ENCODE measurements around the gene RABGAP1L.
A peak's percentile ranks its signal among the peaks of the same experiment; 100 is the strongest.

The RABGAP1L gene

DNA sequence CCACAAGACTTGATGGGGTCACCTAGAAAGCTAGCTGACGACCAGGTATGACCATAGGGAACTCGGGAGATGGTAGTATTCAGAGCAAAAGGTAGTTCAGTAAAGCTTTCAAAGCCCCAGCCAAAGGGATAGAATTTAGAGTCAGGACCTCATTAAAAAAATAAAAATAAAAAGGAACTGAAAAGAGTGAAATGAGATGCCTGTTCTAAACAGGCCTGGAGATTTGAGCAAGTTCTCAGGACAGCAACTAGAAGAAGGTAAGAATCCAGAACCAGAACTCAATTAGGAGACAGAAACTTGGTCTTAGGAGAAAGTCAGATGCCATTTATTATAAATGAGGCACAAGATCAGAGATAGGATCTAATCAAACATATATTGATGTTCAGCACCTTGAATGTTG is 575.0 kb downstream of the RABGAP1L start:
- DNase-seq: no peak
- in situ Hi-C loops (cut with HindIII; ENCODE audit: low pct_ligation_motif_present, low pct_unique_long_range_greater_than_20kb, low sequenced_read_pairs): loop anchor here (25.0 kb wide), 1 partner anchor 472 kb away; no protein-coding TSS in a partner anchor

GRCh38 chr1:174736831-174737230 is 577.5 kb downstream of the RABGAP1L start:
- no peak for DNase-seq
- in situ Hi-C loops (cut with HindIII; ENCODE audit: low pct_ligation_motif_present, low pct_unique_long_range_greater_than_20kb, low sequenced_read_pairs): loop anchor here (25.0 kb wide), 1 partner anchor 475 kb away; no protein-coding TSS in a partner anchor

DNA sequence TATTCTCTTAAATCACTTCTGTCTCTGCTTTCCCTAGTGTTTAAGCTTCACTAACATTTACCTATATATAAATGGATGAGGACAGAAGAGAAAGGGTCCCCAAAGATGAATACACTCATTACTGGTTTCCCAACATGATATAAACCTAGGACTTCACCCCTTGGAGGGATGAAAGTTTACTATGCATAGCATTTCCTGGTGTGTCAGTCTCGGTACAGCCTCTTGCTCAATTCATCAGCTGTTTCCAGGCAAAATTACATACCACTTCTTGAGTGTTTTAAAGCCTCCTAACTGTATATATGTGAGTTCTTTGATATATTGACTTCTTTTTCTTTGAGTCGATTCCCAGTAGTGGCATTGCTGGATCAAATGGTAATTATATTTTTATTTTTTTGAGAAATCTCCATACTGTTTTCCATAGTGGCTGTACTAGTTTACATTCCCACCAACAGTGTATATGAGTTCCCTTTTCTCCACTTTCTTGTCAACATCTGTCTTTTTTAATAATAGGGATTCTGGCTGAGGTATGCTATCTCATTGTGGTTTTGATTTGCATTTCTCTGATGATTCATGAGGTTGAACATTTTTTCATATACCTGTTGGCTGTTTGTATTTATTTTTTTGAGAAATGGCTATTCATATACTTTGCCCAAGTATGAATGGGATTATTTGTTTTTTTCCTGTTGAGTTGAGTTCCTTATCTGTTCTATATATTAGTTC is 581.1 kb downstream of the RABGAP1L start:
- in situ Hi-C loops (cut with HindIII; ENCODE audit: low pct_ligation_motif_present, low pct_unique_long_range_greater_than_20kb, low sequenced_read_pairs): loop anchor here (25.0 kb wide), 1 partner anchor 478 kb away; no protein-coding TSS in a partner anchor
- DNase-seq: no peak

- DNase-seq: no peak
- in situ Hi-C loops (cut with HindIII; ENCODE audit: low pct_ligation_motif_present, low pct_unique_long_range_greater_than_20kb, low sequenced_read_pairs): loop anchor here (25.0 kb wide), 1 partner anchor 481 kb away; no protein-coding TSS in a partner anchor
Observed at GRCh38 chr1:174742805-174743653, 583.7 kb downstream of the RABGAP1L start.

GRCh38 chr1:174743654-174744561 is 584.6 kb downstream of the RABGAP1L start:
- DNase-seq: peak; percentile 62

DNA sequence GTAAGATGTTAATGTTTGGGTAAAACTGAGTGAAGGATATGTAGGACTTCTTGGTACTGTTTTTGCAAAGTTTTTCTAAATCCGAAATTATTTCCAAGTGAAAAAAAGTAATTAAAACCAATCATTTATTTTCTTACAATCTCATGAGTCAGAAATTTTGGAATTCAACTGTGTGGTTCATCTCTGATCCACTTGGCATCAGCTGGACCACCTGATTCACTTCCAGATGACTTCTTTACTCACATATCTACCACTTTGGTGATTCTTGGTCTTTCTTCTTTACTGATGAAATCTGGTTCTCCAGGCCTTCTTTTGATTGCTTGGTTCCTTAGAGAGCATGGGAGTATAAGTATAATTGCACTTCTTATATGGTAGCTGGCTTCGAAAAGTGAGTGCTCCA is 585.6 kb downstream of the RABGAP1L start:
- in situ Hi-C loops (cut with HindIII; ENCODE audit: low pct_ligation_motif_present, low pct_unique_long_range_greater_than_20kb, low sequenced_read_pairs): loop anchor here (25.0 kb wide), 1 partner anchor 483 kb away; no protein-coding TSS in a partner anchor
- DNase-seq: no peak

More at GRCh38 chr1:174743654-174744561, 584.6 kb downstream of the RABGAP1L start:
- in situ Hi-C loops (cut with HindIII; ENCODE audit: low pct_ligation_motif_present, low pct_unique_long_range_greater_than_20kb, low sequenced_read_pairs): loop anchor here (25.0 kb wide), 1 partner anchor 482 kb away; no protein-coding TSS in a partner anchor

- in situ Hi-C loops (cut with HindIII; ENCODE audit: low pct_ligation_motif_present, low pct_unique_long_range_greater_than_20kb, low sequenced_read_pairs): loop anchor here (25.0 kb wide), 1 partner anchor 484 kb away; no protein-coding TSS in a partner anchor
- DNase-seq: no peak
Observed at GRCh38 chr1:174746024-174746808, 586.9 kb downstream of the RABGAP1L start.

GRCh38 chr1:174747613-174748012 is 588.3 kb downstream of the RABGAP1L start:
- in situ Hi-C loops (cut with HindIII; ENCODE audit: low pct_ligation_motif_present, low pct_unique_long_range_greater_than_20kb, low sequenced_read_pairs): loop anchor here (25.0 kb wide), 1 partner anchor 485 kb away; no protein-coding TSS in a partner anchor
- no peak for DNase-seq

DNA sequence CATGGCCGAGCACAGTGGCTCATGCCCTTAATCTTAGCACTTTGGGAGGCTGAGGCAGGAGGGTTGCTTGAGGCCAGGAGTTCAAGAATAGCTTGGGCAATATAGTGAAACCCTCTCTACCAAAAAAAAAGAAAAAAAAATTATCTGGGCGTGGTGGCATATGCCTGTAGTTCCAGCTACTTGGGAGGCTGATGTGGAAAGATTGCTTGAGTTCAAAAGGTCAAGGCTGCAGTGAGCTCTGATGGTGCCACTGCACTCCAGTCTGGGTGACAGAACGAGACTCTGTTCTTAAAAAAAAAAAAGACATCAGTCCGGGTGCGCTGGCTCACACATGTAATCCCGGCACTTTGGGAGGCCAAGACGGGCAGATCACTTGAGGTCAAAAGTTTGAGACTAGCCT is 589.3 kb downstream of the RABGAP1L start:
- in situ Hi-C loops (cut with HindIII; ENCODE audit: low pct_ligation_motif_present, low pct_unique_long_range_greater_than_20kb, low sequenced_read_pairs): loop anchor here (25.0 kb wide), 1 partner anchor 486 kb away; no protein-coding TSS in a partner anchor
- no peak for DNase-seq

DNA sequence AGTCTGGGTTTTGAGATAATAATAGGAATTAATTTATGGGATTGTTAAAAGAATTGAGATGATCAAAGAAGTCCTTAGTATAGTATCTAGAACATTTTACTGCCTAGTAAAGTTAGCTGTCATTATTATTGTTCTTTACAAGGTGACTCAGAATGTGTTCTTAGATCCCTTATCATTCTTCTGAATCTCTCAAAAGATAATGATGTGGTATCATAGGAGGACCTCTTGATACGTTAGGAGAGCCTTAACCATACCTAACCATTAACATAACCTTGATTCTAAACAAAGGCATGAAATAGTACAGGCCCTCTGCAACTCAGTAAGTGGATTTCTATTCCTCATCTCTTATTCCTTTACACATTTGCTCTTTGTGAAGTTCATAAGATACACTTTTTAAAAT is 593.8 kb downstream of the RABGAP1L start:
- DNase-seq: no peak
- in situ Hi-C loops (cut with HindIII; ENCODE audit: low pct_ligation_motif_present, low pct_unique_long_range_greater_than_20kb, low sequenced_read_pairs): no loop called here

DNA sequence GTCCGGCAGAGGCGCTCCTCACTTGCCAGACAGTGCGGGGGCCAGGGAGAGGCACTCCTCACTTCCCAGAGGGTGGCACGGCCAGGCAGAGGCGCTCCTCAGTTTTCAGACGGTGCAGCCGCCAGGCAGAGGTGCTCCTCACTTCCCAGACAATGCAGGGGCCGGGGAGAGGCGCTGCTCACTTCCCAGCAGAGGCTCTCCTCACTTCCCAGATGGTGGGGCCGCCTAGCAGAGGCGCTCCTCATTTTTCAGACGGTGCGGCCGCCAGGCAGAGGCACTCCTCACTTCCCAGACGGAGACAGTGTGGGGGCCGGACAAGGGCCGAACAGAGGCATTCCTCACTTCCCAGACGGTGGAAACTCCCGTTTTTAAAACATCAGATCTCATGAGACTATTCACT is 602.0 kb downstream of the RABGAP1L start:
- DNase-seq: no peak
- in situ Hi-C loops (cut with HindIII; ENCODE audit: low pct_ligation_motif_present, low pct_unique_long_range_greater_than_20kb, low sequenced_read_pairs): no loop called here

DNA sequence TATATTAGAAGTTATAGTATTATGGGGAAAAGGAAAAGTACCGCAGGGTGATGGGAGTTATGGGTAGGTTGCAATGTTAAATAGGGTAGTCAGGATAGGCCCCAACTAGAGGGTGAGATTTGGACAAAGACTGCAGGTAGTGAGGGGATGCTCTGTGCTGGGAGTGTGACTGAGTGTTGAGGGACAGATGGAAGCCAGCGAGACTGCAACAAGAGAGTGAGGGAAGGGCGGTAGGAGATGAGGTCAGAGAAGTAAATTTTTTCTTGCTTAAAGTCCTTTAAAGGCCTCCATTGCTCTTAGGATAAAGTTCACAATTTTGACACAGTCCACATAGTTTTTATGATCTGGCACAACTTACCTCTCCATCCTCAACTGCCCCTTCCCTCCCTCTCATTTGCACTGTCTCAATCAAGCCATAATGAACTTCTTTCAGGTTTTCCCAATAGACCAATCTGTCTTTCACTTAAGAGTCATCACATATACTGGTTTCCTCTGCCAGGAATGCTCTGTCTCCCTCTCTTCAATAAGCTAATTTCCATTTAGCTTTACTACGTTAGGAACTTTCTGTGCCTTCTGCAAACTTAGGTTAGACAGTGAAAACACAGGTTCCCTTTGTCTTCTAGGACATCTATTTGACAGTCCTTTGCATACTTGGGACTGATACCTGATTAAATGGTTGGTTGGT is 602.7 kb downstream of the RABGAP1L start:
- in situ Hi-C loops (cut with HindIII; ENCODE audit: low pct_ligation_motif_present, low pct_unique_long_range_greater_than_20kb, low sequenced_read_pairs): no loop called here
- DNase-seq: no peak

- DNase-seq: no peak
- in situ Hi-C loops (cut with HindIII; ENCODE audit: low pct_ligation_motif_present, low pct_unique_long_range_greater_than_20kb, low sequenced_read_pairs): no loop called here
Observed at GRCh38 chr1:174764191-174764590, 604.9 kb downstream of the RABGAP1L start.

DNA sequence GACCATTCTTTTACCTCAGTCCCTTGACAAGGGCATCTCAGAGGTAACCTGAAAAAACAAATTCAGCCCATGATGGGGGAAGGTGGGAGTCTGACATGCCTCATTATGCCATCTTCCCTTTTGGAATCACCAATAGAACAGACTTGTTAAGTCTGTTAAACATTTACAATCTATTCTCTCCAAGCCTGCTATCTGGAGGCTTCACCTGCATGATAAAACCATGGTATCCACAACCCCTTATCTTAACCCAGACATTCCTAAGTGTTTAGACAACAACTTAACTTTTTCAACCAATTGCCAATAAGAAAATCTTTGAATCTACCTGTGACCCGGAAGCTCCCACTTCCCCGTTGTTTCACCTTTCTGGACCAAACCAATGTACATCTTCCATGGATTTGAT is 607.4 kb downstream of the RABGAP1L start:
- in situ Hi-C loops (cut with HindIII; ENCODE audit: low pct_ligation_motif_present, low pct_unique_long_range_greater_than_20kb, low sequenced_read_pairs): no loop called here
- no peak for DNase-seq

DNA sequence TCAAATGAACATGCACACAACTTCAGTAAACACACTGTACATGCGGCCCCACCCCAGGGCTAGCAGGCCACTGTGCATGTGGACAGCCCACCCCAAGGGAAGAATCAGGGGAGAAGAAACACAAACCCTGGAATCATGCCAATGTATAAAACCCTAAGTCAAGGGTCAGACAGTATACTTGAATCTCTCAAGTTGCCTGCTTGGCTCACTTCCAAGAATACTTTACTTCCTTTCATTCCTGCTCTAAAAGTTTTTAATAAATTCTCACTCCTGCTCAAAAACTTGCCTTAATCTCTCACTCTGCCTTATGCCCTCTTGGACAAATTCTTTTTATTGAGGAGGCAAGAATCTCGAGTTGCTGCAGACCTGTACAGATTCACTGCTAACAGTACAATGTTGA is 609.2 kb downstream of the RABGAP1L start:
- DNase-seq: no peak
- in situ Hi-C loops (cut with HindIII; ENCODE audit: low pct_ligation_motif_present, low pct_unique_long_range_greater_than_20kb, low sequenced_read_pairs): no loop called here

GRCh38 chr1:174768949-174769348 is 609.6 kb downstream of the RABGAP1L start:
- DNase-seq: no peak
- in situ Hi-C loops (cut with HindIII; ENCODE audit: low pct_ligation_motif_present, low pct_unique_long_range_greater_than_20kb, low sequenced_read_pairs): no loop called here

DNA sequence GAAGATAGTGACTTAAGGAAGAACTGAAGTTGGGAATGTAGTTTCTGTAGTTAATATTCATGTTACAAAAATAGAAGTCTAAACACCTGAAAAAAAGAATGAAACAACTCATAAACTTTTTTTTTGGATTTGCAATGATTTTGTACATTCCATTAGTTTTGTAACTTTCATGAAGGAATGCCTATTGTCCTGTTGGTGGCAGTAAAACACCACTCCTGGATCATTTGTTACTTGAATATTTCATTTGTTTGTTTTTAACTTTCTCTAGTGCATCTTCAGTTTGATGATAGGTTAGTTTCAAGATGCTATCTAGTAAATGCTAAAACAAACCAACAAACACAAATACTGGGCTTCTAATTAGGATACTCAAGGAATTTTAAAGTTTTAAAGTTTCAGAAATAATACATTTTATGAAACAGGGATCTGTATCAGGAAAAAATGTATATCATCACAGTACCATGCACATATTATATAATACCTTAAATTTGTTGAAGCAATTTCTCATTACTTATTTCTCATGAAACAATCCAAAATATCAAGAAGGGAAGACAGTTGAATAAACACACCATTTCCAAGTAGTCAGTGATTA is 610.7 kb downstream of the RABGAP1L start:
- in situ Hi-C loops (cut with HindIII; ENCODE audit: low pct_ligation_motif_present, low pct_unique_long_range_greater_than_20kb, low sequenced_read_pairs): loop anchor here (10.0 kb wide), 1 partner anchor 215 kb away; no protein-coding TSS in a partner anchor

More for the DNA sequence above, 610.7 kb downstream of the RABGAP1L start:
- peak; percentile 68 for DNase-seq
